ENCODE results near the gene ZNF185. TPM values are rescaled to one million over a fixed set of nuclear protein-coding genes. Genes with fewer than 3 reads are reported as not detected.
A peak's percentile ranks its signal among the peaks of the same experiment; 100 is the strongest.

Gene ZNF185
- polyA plus RNA-seq, 3 donors, result 39.1 to 82.9 (median 40.5) TPM

- no CpG with 5 or more reads among the region's 11 CpGs for WGBS (ENCODE audit: insufficient coverage)
- H3K27me3 ChIP-seq (ENCODE audit: control insufficient read depth in 2 of 2, insufficient read depth in 2 of 2, low read length in 2 of 2), result no peaks in the 10 kb centered on the region
- H3K36me3 Mint-ChIP-seq, result peaks cover 27 to 28% of the 10 kb centered on the region in 2 donors
- intact Hi-C loops (cut with micrococcal nuclease), result loop anchor here in 1 of 2 donors (10.0 kb wide), 1 partner anchor 723 kb away; no protein-coding TSS in a partner anchor
- peaks cover 9 to 12% of the 10 kb centered on the region in 2 donors for H3K4me1 ChIP-seq (ENCODE audit: control insufficient read depth in 1 of 2, insufficient read depth in 2 of 2, low read length in 2 of 2)
- DNase-seq, result no peak
- TF ChIP-seq, protein P1, sequence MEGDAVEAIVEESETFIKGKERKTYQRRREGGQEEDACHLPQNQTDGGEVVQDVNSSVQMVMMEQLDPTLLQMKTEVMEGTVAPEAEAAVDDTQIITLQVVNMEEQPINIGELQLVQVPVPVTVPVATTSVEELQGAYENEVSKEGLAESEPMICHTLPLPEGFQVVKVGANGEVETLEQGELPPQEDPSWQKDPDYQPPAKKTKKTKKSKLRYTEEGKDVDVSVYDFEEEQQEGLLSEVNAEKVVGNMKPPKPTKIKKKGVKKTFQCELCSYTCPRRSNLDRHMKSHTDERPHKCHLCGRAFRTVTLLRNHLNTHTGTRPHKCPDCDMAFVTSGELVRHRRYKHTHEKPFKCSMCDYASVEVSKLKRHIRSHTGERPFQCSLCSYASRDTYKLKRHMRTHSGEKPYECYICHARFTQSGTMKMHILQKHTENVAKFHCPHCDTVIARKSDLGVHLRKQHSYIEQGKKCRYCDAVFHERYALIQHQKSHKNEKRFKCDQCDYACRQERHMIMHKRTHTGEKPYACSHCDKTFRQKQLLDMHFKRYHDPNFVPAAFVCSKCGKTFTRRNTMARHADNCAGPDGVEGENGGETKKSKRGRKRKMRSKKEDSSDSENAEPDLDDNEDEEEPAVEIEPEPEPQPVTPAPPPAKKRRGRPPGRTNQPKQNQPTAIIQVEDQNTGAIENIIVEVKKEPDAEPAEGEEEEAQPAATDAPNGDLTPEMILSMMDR (IDR thresholded peaks at IDR 0.05), result no peak
- H3K36me3 ChIP-seq (replicated peaks in 1 of 2; ENCODE audit: control insufficient read depth in 1 of 2, insufficient read depth in 2 of 2, low read length in 2 of 2), result peaks cover 15 to 47% of the 10 kb centered on the region in 2 donors
- no peaks in the 10 kb centered on the region for H4K20me1 ChIP-seq (ENCODE audit: insufficient read depth, low read length)
- peaks cover 0 to 8% (median 0%) of the 10 kb centered on the region in 3 donors for H3K27me3 Mint-ChIP-seq (ENCODE audit: low read depth in 3 of 3)
- peak overlapping the region in 2 of 7 donors; percentile 19 to 80 for H3K27ac Mint-ChIP-seq
- H3K4me3 Mint-ChIP-seq, result peak overlapping the region; percentile 48 to 76
- H3K4me3 ChIP-seq (replicated peaks in 1 of 3; ENCODE audit: low read depth in 2 of 3, low read length in 3 of 3), result peak overlapping the region; percentile 28 to 75 (median 38)
- H3K9me3 Mint-ChIP-seq, result peaks cover 0 to 3% (median 0%) of the 10 kb centered on the region in 7 donors
- no peaks in the 10 kb centered on the region for H3K79me2 ChIP-seq (ENCODE audit: insufficient read depth, low read length)
- H3K4me2 ChIP-seq (replicated peaks; ENCODE audit: extremely low read depth, low read length, poor library complexity, severe bottlenecking), result peak overlapping the region; percentile 73
- peaks cover 10% of the 10 kb centered on the region for H3K4me1 Mint-ChIP-seq
- H3K27ac ChIP-seq (ENCODE audit: low read depth in 1 of 2, low read length in 2 of 2), result peak overlapping the region in 1 of 2 donors; percentile 64
- peak overlapping the region; percentile 82 for H2AFZ ChIP-seq (ENCODE audit: insufficient read depth, low read depth, low read length, poor library complexity, severe bottlenecking)
- peak overlapping the region; percentile 67 for H3K9ac ChIP-seq (ENCODE audit: insufficient read depth, low read length, poor library complexity, severe bottlenecking)
- no peaks in the 10 kb centered on the region for H3K9me3 ChIP-seq (replicated peaks in 1 of 2; ENCODE audit: control insufficient read depth in 1 of 2, insufficient read depth in 1 of 2, low read length in 2 of 2)
Measured at GRCh38 chrX:152942077-152942442, 44.2 kb downstream of the ZNF185 start.

DNA sequence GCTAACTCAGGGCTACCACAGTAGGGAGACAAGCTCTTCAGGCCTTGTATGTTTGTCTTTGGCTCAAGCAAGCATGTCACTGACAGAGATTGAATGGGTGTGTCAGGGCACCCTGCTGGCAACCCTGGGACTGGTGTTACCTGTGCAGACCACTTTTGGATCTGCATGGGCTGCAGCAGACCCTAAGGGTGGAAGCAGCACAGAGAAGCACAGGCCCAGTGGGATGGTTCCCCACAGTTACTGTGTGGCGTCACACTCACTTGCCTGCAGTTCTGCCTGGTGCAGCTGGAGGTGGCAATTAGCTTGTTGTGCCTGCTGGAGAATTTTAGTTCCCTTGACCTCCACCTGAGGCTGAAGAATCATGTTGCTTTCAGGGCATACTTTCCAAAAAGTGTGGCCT is 46.0 kb downstream of the ZNF185 start:
- Histone ChIP-seq H2AFZ (ENCODE audit: insufficient read depth, low read depth, low read length, poor library complexity, severe bottlenecking) (no peak overlapping the region), H4K20me1 (ENCODE audit: insufficient read depth, low read length) (no peaks in the 10 kb centered on the region), H3K27ac (ENCODE audit: low read depth in 1 of 2, low read length in 2 of 2) (no peak overlapping the region), H3K9me3 (replicated peaks in 1 of 2; ENCODE audit: control insufficient read depth in 1 of 2, insufficient read depth in 1 of 2, low read length in 2 of 2) (no peaks in the 10 kb centered on the region), H3K9ac (ENCODE audit: insufficient read depth, low read length, poor library complexity, severe bottlenecking) (no peak overlapping the region), H3K4me1 (ENCODE audit: control insufficient read depth in 1 of 2, insufficient read depth in 2 of 2, low read length in 2 of 2) (peaks cover 9 to 12% of the 10 kb centered on the region in 2 donors), H3K4me3 (replicated peaks in 1 of 3; ENCODE audit: low read depth in 2 of 3, low read length in 3 of 3) (no peak overlapping the region), H3K27me3 (ENCODE audit: control insufficient read depth in 2 of 2, insufficient read depth in 2 of 2, low read length in 2 of 2) (no peaks in the 10 kb centered on the region), H3K36me3 (replicated peaks in 1 of 2; ENCODE audit: control insufficient read depth in 1 of 2, insufficient read depth in 2 of 2, low read length in 2 of 2) (peaks cover 30 to 47% of the 10 kb centered on the region in 2 donors), H3K79me2 (ENCODE audit: insufficient read depth, low read length) (no peaks in the 10 kb centered on the region), H3K4me2 (replicated peaks; ENCODE audit: extremely low read depth, low read length, poor library complexity, severe bottlenecking) (no peak overlapping the region)
- H3K4me1 Mint-ChIP-seq, result peaks cover 10% of the 10 kb centered on the region
- TF ChIP-seq, protein P1 (IDR thresholded peaks at IDR 0.05), result no peak
- H3K27me3 Mint-ChIP-seq (ENCODE audit: low read depth in 3 of 3), result peaks cover 0 to 9% (median 0%) of the 10 kb centered on the region in 3 donors
- intact Hi-C loops (cut with micrococcal nuclease), result loop anchor here in 1 of 2 donors (10.0 kb wide), 1 partner anchor 721 kb away; no protein-coding TSS in a partner anchor
- no peak overlapping the region for H3K27ac Mint-ChIP-seq
- no peak overlapping the region for H3K4me3 Mint-ChIP-seq
- DNase-seq, result no peak
- H3K9me3 Mint-ChIP-seq, result peaks cover 0 to 3% (median 0%) of the 10 kb centered on the region in 7 donors
- WGBS (ENCODE audit: insufficient coverage), result no CpG with 5 or more reads among the region's 1 CpG
- peaks cover 27 to 35% of the 10 kb centered on the region in 2 donors for H3K36me3 Mint-ChIP-seq

All from CD14-positive monocyte (primary cell).